ENCODE results near the gene MITF. TPM values are rescaled to one million over a fixed set of nuclear protein-coding genes. Genes with fewer than 3 reads are reported as not detected.
"Not testable (repeated sequence)": the region's sequence is repeated elsewhere in the genome, so short reads cannot be mapped to it uniquely, and the experiment has no call there.

MITF gene
- total RNA-seq, 1 donor from 2014 or later: not detected

DNA sequence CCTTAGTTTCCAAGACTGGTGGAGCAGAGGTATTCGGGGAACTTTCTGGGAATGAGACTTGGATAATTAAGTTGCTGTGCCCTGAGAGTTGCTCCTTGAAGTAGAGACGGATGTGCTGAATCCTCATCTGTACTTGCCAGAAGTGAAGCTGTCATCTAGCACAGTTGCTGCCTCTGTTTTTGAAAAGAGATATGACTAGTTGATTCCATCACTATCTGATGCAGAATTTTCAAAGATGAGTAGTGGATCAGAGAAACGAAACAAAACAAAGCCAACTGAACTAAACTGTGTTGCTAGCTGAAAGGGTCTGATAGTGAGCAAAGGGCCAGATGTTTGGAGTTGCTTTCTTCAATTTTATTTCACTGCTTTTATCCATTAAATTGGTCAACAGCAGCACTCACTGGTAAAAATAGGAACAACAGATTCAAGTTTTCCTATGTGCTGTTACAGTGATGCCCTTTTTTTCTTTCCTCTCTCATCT lies 52.7 kb downstream of the MITF start:
- ATAC-seq (ENCODE audit: low read depth): no peak
- CTCF ChIA-PET: no interaction called here
- intact Hi-C loops (cut with micrococcal nuclease): no loop called here

GRCh38 chr3:69796126-69796525 lies 56.9 kb downstream of the MITF start:
- H3K4me3 Mint-ChIP-seq; H3K27me3 Mint-ChIP-seq; DNase-seq; intact Hi-C loops (cut with micrococcal nuclease); H3K4me1 Mint-ChIP-seq; ATAC-seq (ENCODE audit: low read depth); H3K9me3 Mint-ChIP-seq; POLR2A ChIA-PET; CTCF ChIA-PET; H3K36me3 Mint-ChIP-seq (ENCODE audit: low read depth); H3K27ac Mint-ChIP-seq: not testable (repeated sequence)

More for the DNA sequence above, 52.7 kb downstream of the MITF start:
- Mint-ChIP-seq H3K4me3 (no peak overlapping the region), H3K9me3 (peaks cover 4% of the 10 kb centered on the region), H3K36me3 (ENCODE audit: low read depth) (no peaks in the 10 kb centered on the region), H3K27ac (no peak overlapping the region), H3K27me3 (no peaks in the 10 kb centered on the region), H3K4me1 (no peaks in the 10 kb centered on the region)
- TF ChIP-seq, protein P1, sequence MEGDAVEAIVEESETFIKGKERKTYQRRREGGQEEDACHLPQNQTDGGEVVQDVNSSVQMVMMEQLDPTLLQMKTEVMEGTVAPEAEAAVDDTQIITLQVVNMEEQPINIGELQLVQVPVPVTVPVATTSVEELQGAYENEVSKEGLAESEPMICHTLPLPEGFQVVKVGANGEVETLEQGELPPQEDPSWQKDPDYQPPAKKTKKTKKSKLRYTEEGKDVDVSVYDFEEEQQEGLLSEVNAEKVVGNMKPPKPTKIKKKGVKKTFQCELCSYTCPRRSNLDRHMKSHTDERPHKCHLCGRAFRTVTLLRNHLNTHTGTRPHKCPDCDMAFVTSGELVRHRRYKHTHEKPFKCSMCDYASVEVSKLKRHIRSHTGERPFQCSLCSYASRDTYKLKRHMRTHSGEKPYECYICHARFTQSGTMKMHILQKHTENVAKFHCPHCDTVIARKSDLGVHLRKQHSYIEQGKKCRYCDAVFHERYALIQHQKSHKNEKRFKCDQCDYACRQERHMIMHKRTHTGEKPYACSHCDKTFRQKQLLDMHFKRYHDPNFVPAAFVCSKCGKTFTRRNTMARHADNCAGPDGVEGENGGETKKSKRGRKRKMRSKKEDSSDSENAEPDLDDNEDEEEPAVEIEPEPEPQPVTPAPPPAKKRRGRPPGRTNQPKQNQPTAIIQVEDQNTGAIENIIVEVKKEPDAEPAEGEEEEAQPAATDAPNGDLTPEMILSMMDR (IDR thresholded peaks at IDR 0.05): no peak
- DNase-seq: no peak
- POLR2A ChIA-PET: no interaction called here

DNA sequence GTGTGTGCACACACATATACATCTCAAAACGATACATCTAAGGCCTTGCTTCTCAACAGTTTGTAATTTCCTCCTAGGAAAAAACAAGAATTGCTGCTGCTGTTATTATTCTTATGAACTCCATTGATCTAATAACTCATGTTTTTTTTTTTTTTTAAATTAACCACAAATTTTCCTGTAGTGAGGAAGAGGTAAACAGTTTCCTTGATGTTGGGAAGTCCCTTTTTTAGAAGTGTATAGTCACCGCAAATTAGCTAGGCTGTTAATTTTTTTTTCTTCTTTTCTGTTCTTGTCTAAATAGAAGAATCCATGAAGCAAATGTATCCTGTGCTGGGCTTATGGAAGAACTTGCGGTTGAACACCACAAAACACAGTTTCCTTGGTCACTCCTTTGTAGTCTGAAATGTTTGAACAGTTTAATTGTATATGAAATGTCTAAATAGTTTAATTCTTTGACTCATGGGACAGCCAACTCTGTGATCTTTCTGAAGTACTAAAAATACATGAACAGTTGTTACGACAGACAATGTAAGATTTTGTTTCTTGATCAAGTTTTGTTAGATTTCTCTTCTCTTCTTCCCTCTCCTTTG lies 64.5 kb downstream of the MITF start:
- Mint-ChIP-seq H3K27me3 (peaks cover 5% of the 10 kb centered on the region), H3K36me3 (ENCODE audit: low read depth) (no peaks in the 10 kb centered on the region), H3K27ac (no peak overlapping the region), H3K9me3 (peaks cover 2% of the 10 kb centered on the region), H3K4me3 (no peak overlapping the region), H3K4me1 (no peaks in the 10 kb centered on the region)
- DNase-seq: no peak
- intact Hi-C loops (cut with micrococcal nuclease): no loop called here
- POLR2A ChIA-PET: no interaction called here
- CTCF ChIA-PET: no interaction called here
- no peak for ATAC-seq (ENCODE audit: low read depth)
- TF ChIP-seq, protein P1 (IDR thresholded peaks at IDR 0.05): no peak

DNA sequence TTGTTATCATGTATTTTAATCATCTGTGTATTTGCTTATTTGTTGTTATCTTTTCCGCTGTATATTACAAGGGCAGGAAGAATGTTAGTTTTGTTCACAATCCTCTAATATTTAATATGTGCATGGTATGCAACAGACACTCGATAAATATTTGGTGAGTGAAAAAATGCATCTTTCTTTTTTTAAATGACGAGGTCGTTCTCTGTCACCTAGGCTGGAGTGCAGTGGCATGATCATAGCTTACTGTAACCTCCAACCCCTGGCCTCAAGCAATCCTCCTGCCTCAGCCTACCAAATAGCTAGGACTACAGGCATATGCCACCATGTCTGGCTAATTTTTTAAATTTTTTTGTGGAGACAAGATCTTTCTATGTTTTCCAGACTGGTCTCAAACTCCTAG lies 66.2 kb downstream of the MITF start:
- TF ChIP-seq, protein P1 (IDR thresholded peaks at IDR 0.05): no peak
- Mint-ChIP-seq H3K27ac (no peak overlapping the region), H3K9me3 (no peaks in the 10 kb centered on the region), H3K27me3 (peaks cover 6% of the 10 kb centered on the region), H3K4me3 (no peak overlapping the region), H3K36me3 (ENCODE audit: low read depth) (no peaks in the 10 kb centered on the region), H3K4me1 (no peaks in the 10 kb centered on the region)
- no peak for DNase-seq
- intact Hi-C loops (cut with micrococcal nuclease): no loop called here
- ChIA-PET CTCF (no interaction called here), POLR2A (no interaction called here)
- ATAC-seq (ENCODE audit: low read depth): no peak

- ATAC-seq (ENCODE audit: low read depth): no peak
- no peak for DNase-seq
- no peaks in the 10 kb centered on the region for H3K4me1 Mint-ChIP-seq
- ChIA-PET POLR2A (no interaction called here), CTCF (no interaction called here)
- intact Hi-C loops (cut with micrococcal nuclease): no loop called here
- peaks cover 6% of the 10 kb centered on the region for H3K27me3 Mint-ChIP-seq
- no peak overlapping the region for H3K27ac Mint-ChIP-seq
- TF ChIP-seq, protein P1 (IDR thresholded peaks at IDR 0.05): no peak
- H3K36me3 Mint-ChIP-seq (ENCODE audit: low read depth): no peaks in the 10 kb centered on the region
- no peaks in the 10 kb centered on the region for H3K9me3 Mint-ChIP-seq
- no peak overlapping the region for H3K4me3 Mint-ChIP-seq
These were observed 67.6 kb downstream of the MITF start for GRCh38 chr3:69806735-69807438.
